GM21723 (cell line): Measurements from ENCODE around the gene NCCRP1.

ENCODE experiments used
- ATAC-seq: cut with Tn5 transposase; IDR thresholded peaks from one replicate; pipeline ENCODE4 v1.9.1; 2021; ENCODE audit warnings: mild to moderate bottlenecking, moderate library complexity; ENCODE audit not compliant: unreplicated experiment

NCCRP1 gene

DNA sequence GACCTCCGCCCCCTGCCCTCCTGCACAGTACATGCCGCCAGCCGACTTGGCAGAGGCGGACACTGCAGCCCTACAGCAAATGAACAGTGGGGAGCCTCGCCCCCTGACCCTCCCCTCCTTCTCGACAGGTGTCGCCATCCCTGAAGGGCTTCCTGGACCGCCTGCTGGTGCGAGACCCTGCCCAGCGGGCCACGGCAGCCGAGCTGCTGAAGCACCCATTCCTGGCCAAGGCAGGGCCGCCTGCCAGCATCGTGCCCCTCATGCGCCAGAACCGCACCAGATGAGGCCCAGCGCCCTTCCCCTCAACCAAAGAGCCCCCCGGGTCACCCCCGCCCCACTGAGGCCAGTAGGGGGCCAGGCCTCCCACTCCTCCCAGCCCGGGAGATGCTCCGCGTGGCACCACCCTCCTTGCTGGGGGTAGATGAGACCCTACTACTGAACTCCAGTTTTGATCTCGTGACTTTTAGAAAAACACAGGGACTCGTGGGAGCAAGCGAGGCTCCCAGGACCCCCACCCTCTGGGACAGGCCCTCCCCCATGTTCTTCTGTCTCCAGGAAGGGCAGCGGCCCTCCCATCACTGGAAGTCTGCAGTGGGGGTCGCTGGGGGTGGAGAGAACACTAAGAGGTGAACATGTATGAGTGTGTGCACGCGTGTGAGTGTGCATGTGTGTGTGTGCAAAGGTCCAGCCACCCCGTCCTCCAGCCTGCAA lies 18.3 kb upstream of the NCCRP1 start:
- ATAC-seq: no peak

DNA sequence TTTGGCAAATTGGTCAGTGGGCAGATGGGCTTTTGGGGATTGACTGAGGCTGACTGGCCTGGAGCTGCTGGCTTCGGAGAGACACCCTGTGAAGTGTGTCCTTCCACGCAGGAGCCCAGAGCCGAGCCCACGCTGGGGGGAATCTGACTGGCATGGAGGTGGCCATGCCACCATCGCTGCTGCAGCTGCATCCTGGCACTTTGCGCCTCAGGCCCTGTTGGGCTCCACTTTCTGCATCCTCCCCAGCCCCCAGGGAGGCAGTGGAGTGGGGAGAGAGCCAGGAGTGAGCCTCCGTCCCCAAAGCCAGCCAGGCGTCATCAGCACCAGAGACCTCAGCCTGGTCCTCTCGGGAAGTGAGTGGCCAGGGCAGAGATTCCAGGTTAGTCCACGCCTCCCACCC lies 17.0 kb upstream of the NCCRP1 start:
- no peak for ATAC-seq

DNA sequence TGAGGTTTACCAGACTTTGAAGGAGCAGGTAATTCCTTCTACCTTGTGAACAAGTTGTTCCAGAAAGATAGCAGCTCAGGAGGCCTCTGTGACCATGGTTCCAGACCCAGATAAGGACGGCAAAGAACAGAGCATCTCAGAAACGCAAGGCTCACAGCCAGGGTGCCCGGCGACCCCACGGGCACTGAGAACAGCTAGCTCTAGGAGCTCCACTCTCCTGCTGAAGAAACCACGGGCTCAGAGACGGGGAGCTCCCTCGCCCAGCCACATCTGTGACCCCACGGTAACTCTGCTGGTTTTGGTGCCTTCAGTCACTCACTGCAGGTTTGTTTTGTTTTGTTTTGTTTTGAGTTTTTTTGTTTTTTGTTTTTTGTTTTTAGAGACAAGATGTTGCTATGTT lies 16.0 kb upstream of the NCCRP1 start:
- no peak for ATAC-seq

DNA sequence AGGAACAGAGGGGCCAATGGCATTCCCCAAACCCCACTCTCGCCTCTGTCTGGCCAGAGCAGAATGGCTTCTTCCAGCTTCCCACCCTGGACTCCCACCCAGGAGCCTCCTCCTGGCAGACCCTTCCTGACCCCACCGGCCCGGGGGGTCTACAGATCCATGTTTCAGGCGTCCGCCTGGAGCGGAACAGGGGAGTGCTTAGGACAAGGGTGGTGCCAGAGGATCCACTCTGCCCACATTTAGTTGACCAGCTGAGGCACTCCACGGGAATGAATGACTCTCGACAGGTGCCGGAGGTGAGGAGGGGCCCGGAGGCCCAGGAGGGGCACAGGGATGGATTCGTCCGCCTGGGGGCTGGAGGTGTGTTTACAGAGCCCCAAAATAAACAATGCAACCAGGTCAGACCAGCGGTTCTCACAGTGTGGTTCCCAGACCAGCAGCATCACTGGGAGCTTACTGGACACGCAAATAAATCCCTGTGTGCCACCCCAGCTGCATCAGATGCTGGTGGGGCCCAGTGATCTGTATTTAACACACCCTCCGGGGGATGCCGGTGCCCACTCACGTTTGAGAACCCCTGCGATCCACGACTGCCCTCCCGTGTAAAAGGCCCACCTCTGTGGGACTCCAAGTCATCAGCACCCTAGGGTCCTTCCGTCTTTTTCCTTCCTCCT lies 15.1 kb upstream of the NCCRP1 start:
- no peak for ATAC-seq

DNA sequence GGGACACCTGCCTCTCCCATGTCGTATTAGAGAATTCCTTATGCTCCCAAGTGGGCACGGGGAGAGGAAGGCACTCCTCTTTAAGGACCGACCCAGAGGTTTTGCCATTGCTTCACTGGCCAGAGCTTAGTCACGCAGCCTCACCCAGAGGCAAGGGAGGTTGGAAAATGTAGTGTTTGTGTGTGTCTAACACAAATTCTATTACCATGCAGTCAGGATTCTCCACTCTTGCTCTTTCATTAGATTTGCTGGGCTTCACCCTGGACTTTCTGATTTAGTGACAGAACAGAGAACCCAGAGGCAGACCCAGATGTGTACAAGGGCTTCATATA lies 14.6 kb upstream of the NCCRP1 start:
- ATAC-seq: no peak

DNA sequence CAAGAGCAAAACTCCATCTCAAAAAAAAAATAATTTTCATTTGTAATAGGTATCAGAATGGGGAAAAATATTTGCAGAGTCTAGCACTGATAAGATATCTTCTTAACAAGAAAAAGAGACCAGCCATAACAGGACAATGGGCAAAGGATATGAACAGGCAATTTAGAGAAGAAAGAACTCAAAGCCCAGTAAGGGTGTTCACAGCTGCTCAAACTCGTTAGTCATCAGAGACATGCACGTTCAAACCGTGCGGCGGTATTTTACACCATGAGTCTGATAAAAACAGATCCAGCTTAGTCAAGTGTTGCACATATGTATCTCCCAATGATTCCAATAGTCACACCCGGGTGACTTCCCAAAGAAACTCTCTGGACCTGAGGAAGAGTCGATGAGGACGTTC lies 13.7 kb upstream of the NCCRP1 start:
- ATAC-seq: no peak

DNA sequence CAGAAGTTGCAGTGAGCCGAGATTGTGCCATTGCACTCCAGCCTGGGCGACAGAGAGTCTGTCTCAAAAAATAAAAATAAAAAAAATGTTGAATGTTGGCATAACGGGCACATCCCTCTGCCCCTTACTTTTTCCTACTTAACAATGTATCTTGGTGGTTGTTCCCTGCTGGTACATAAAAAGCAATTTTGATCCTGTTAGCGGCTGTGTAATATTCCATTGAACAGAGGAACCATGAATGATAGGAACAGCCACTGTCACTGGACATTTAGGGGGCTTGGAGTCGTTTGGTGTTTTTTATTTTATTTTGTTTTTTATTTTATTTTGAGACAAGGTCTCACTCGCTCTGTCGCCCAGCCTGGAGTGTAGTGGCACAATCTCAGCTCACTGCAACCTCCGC lies 10.4 kb upstream of the NCCRP1 start:
- ATAC-seq: no peak

DNA sequence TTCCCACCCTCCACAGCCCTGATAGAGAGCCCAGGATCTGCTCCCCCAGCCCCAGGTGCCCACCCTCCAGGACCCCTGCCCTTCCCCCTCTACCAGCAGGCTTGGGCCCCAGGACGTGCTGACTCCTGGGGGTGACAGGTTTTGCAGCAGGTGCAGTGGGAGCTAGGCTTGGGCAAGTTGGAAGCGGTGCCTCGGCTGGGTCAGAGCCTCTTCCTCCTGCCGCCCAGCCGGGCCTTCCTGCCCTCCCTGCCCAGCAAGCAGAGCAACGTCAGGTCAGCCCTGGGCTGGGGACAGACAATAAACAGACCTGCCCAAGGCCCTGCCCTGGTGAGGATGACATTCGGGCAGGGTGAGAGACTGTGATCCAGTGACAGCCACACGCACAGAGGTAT lies 9.2 kb upstream of the NCCRP1 start:
- ATAC-seq: no peak

DNA sequence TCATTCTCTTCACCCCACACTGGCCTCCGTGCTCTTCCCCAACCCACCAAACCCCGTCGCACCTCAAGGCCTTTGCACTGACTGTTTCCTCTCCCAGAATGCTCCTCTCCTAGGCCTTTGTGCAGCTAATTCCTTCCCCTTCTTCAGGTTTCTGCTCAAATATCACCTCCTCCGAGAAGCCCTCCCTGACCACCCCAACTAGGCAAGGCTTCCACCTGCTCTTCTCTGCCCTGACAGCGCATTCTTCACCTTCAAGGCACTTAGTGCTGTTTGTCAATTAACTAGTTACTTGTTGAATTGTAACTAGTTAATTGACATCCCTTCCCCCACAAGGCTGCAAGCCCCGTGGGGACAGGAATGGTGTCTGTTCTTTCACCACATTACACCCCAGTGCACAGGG lies 7.8 kb upstream of the NCCRP1 start:
- ATAC-seq: no peak

DNA sequence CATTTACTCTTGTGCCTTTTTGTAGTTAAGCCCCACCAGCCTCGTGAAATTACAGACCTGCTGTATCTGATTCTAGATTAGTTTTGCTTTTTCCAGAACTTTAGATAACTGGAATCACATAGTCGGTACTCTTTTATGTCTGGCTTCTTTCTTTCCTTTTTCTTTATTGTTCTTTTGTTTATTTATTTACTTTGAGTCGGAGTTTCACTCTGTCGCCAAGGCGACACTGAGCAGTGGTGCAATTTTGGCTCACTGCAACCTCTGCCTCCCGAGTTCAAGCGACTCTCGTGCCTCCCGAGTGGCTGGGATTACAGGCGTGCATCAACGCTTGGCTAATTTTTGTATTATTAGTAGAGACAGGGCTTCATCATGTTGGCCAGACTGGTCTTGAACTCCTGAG lies 6.0 kb upstream of the NCCRP1 start:
- no peak for ATAC-seq

DNA sequence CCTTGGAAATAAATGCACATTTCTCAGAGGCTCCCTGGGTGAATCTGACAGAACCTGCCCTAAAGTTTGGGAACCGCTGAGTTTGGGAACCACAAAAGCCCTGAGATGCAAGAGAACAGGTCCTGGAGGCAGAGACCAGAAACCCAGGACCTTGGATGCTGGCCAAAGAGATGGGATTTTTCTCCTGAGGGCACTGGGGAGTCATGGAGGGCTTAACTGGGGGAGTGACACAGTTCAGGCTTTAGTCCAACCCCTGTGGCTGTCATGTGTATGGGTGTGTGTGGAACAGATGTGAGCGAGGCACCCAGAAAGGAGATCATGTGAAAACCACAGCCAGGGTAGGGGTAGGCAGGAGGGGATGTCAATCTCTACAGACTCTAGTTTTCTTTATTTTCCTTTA lies 3.9 kb upstream of the NCCRP1 start:
- no peak for ATAC-seq

DNA sequence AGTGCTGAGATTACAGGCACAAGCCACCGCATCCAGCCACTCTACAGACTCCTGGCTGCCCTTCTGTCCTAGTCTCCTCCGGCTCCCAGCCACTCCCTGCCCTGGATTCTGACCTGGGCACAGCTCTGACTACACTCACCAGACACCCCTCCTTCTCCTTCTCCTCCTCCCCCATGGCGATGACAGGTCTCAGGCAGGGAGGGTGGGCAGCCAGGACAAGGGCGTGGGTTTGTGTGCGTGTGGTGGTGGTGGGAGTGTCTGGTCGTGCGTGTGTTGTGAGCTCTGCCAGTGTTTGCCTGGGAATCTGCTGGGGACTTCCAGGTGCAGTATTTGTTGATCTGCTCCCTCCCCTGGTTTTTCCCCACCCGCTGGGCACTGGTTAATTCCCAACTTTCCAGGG lies 3.0 kb upstream of the NCCRP1 start:
- no peak for ATAC-seq

DNA sequence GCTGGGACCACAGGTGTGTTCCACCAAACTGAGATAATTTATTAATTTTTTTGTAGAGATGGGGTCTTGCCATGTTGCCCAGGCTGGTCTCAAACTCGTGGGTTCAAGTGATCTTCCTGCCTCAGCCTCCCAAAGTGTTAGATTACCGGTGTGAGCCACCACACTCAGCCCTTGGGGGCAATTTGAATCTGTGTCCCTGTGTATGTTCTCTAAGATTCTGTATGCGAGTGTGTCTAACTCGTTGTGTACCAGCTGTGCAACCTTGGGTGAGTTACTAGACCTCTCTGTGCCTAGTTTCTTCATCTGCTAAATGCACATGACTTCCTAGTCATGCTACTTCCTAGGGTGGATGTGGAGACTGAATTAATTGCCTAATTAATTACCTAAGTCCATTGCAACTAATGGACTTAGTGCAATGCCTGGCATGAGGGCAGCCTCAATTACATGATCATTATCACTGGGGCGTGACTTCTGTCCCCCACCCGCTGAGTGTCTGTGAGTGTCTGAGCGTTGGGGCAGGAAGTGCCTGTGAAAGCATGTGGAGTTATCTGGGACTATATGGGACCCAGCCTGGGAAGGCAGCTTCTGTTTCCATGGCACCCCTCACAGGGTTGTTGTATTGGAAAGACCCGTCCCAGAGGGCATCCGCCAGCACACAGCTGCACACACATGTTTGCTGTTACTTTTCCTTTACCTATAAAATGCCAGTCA lies 1.8 kb upstream of the NCCRP1 start:
- ATAC-seq: no peak

DNA sequence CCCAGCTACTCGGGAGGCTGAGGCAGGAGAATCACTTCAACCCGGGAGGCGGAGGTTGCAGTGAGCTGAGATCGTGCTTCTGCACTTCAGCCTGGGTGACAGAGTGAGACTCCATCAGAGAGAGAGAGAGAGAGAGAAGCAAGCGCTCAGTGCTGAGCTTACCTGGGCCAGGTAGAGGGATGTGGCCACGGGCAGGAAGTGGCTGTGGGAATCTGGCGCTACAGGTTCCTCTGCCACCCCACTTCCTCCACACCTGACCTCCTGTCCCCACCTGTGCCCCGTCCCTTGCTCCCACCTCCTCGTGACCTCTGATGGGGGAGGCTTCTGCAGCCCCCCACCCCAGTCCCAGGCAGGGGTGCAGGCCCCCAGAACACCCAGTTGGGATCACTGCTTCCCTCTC lies 1.0 kb upstream of the NCCRP1 start:
- ATAC-seq: no peak

DNA sequence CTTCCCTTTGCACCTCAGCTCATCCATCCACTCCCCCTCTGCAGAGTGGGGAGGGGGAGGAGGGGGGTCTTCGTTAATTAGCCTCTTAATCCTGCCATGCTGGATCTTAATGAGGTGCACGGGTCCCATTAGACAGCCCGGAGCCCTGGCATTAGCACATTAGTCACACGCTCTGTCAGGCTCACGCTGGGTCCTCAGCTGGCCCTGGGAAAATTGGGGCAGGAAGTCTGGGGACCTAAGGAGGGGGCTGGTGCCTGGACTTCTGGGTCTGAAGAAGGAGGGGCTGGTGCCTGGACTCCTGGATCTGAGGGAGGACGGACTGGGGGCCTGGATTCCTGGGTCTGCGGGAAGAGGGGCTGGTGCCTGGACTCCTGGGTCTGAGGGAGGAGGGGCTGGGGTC lies 444 bp upstream of the NCCRP1 start:
- ATAC-seq: no peak

DNA sequence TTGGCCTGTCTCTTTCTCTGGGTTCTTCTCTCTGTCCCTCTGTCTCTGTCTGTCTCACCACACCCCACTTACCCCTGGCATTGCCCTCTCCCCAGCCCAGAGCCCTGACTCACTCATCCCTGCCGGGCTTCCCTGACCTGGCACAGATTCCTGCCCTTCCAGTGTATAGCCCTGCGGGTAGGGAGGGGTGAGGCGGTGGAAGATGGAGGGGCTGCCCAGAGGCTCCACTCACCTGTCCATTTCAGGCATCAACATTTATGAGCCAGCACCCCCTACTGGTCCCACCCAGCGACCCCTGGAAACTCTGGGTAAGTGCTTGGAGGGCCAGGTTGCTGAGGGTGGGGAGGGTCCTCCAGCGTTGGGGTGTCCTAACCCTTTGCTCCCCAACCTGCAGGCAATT lies 1.0 kb downstream of the NCCRP1 start:
- ATAC-seq: no peak

DNA sequence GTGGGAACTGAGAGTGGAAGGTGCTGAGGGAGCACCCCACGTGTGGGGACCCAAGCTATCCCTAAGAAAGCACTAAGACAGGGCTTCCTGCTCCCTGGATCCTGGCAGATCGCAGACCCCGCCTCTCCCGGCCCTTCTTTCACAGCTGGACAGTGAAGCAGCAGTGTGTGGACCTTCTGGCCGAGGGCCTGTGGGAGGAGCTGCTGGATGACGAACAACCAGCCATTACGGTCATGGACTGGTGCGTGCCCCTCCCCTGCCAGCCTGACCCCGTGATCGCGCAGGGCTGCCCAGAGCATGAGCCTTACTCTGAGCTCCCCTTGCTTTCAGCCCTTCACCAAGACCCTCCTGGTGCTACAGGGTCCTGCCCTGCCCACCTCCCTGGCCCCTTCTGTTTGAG lies 2.3 kb downstream of the NCCRP1 start:
- ATAC-seq: no peak

DNA sequence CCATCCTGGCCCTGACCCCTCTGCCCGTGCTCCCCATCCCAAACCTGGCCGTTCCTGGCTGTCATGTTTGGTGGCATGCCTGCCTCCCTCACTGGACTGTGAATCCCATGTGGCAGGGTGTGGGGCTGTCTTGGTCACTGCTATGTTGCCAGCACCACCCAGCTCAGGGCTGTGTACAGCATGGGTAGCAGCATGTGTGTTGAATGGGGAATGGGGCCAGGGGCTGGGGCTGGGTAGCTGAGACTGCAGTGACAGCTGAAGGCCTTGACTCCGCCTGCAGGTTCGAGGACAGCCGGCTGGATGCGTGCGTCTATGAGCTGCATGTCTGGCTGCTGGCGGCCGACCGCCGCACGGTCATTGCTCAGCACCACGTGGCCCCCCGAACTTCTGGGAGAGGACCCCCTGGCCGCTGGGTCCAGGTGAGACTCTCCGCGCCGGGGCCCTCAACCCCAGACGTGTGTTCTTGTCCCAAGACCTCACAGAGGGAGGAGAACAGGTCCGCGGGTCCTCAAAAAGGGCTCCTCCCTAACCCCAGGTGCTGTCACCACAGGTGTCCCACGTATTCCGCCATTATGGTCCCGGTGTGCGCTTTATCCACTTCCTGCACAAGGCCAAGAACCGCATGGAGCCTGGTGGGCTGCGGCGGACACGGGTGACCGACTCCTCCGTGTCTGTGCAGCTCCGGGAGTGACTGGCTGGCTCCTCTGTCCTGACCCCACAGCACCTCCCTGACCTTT lies 3.5 kb downstream of the NCCRP1 start:
- ATAC-seq: no peak

DNA sequence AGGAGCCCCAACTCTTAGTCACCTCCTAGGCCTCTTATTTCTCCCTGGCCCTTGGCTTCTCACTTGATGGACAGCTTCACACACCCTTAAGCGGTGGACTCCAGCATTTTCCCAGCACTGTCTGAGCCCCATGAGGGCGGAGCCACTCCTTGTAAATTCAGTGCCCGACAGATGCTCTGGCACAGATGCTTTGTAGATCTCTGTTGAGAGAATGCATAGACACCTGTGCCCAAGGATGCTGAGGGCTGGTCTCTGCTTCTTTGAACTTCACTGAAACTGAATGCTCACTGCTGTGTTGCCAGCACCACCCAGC lies 4.0 kb downstream of the NCCRP1 start:
- no peak for ATAC-seq

DNA sequence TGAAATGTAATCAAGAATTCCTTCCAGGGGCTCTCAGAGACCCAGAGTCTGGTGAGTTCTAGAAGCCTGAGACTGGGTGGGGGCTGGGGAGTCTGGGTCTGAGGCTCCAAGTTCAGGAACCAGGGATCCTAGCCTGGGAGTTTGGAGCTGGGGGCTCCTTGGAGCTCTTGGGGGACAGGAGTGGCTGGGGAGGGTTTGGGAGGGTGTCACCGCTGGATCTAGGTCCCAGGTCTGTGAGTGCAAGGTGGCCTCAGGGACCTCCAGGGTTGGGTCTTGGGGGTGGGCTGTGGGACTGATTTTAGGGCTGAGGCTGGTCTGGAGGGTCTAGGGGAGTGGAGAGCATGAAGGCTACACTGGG lies 6.2 kb downstream of the NCCRP1 start:
- no peak for ATAC-seq

DNA sequence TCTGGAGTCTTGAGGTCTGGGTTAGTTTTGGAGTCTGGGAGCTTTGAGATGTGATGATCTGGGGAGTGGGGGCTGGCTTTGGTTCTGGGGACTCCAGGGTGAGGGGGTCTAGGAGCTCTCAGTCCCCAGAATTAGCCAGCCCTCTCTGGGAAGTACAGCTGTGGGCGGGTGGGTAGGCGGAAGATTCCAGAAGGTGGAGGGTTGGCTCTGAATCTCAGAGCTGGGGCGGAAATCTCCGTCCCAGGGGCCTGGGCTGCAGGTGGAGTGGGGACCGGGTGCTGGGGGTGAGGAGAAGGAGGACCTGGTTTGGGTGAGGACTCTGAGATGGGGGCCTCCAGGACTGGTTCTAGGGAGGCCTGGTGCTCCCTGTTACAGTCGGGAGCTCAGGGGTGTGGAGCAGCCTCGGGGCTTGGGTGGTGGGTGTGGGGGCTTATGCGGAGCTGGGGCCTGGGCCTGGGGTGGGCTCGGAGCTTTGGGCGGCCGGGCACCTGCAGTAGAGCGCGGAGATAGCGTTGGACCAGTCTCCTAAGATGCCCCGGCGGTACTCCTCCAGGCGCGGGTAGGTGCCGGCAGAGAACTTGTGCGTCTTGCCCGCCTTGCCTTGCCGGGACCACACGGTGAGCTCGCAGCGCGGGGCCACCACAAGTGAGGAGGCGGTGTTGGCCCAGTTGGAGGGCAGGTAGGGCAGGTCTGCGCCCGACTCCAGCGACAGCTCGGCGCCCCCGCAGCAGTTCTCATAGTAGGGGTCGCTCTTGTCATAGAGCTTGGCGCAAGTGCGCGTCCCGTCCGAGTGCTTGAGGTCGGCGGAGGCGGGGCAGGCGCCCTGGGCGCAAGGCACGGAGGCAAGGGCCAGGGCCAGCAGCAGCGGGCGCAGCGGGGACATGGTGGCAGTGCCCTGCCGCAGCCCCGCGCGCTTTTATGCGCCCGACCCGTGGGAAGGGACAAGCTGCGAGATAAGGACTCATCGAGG lies 6.9 kb downstream of the NCCRP1 start, which contains the start of gene SYCN:
Gene SYCN, minus strand, starts transcription at position 892 of the 970 bp plus-strand sequence. Its CDS starts 9 bp downstream, at position 883.
- no peak for ATAC-seq
